Calu3 (cell line): ENCODE data around the gene FANCD2. TPM values are rescaled to one million over a fixed set of nuclear protein-coding genes. Genes with fewer than 3 reads are reported as not detected.

ENCODE experiments used
- BruUV-seq: library from RNA; stranded (reverse); fragments of 400-500 nt; replicated peaks from 2 replicates; lab custom pipeline; 2021; lab: Mats Ljungman, UMichigan
- CTCF ChIA-PET: fragments of 300-600 bp; sonication (Branson Sonifier 250); formaldehyde crosslinking; loops from one replicate; lab custom pipeline; 2022; ENCODE audit warnings: antibody characterized with exemption; lab: Charles Lee
- DNase-seq: peaks from one replicate; pipeline ENCODE4 v3.0.0; 2022
- H3K27ac Mint-ChIP-seq: one replicate; pipeline ENCODE4 v1.8.0; 2022; ENCODE audit warnings: mixed read lengths; ENCODE audit not compliant: unreplicated experiment
- H3K27me3 Mint-ChIP-seq: one replicate; pipeline ENCODE4 v1.8.0; 2022; ENCODE audit warnings: mixed read lengths; ENCODE audit not compliant: unreplicated experiment
- H3K36me3 Mint-ChIP-seq: one replicate; pipeline ENCODE4 v1.8.0; 2022; ENCODE audit warnings: mild to moderate bottlenecking, moderate library complexity, mixed read lengths; ENCODE audit not compliant: insufficient read depth, unreplicated experiment
- H3K4me1 Mint-ChIP-seq: one replicate; pipeline ENCODE4 v1.8.0; 2022; ENCODE audit warnings: mild to moderate bottlenecking, low read depth, mixed read lengths; ENCODE audit not compliant: unreplicated experiment
- H3K4me3 Mint-ChIP-seq: one replicate; pipeline ENCODE4 v1.8.0; 2022; ENCODE audit warnings: mild to moderate bottlenecking, low read depth, moderate library complexity, mixed read lengths; ENCODE audit not compliant: unreplicated experiment
- H3K9me3 Mint-ChIP-seq: one replicate; pipeline ENCODE4 v1.8.0; 2022; ENCODE audit warnings: low read depth, mixed read lengths; ENCODE audit not compliant: unreplicated experiment
- intact Hi-C: fragments of 100-400 bp; cut with micrococcal nuclease; formaldehyde crosslinking; loops from one replicate; pipeline ENCODE4 v1.10.0; 2022; ENCODE audit not compliant: unreplicated experiment
- total RNA-seq: library from RNA; stranded (reverse); gene quantifications from 2 replicates; pipeline ENCODE4 v1.2.3, GENCODE V29; 2022
- TF ChIP-seq, protein P1 (sequence below): fragments of 200-600 bp; IDR thresholded peaks from one replicate; pipeline ENCODE4 v1.8.0; 2022; ENCODE audit warnings: antibody characterized with exemption; ENCODE audit not compliant: unreplicated experiment

FANCD2 gene
- total RNA-seq, 1 experiment from 2014 or later: 40.3 TPM

DNA sequence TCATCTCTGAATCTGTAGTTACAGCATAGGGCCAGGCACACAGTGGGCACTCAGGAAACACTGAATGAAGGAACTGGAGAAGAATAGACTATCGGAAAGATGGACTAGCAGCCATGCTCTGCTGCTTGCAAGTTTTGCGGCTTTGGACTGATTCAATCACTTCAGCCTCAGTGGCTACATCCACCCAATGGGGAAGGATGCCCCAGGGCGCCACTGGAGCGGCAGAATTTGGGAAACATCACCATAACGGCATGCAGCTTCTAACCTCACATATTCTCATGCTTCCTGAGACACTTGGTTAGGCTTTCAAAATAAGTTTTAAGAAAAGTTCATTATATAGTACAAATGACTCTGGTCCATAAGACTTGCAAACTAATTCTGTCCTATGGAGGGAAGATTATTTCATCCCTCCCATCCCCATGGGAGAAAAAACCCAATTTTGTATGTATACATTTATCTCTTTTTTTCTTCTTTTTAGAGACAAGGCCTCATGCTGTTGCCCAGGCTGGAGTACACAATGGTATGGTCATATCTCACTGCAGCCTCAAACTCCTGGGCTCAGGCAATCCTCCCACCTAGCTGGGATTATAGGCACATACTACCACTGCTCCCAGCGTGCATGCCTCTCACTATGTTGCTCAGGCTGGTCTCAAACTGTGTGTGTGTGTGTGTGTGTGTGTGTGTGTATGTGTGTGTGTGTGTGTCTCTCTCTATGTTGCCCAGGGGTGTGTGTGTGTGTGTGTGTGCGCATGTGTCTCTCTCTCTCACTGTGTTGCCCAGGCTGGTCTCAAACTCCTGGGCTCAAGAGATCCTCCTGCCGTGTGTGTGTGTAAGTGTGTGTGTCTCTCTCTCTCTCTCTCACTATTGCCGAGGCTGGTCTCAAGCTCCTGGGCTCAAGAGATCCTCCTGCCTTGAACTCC is 4.1 kb upstream of the FANCD2 start:
- H3K4me1 Mint-ChIP-seq: no peaks in the 10 kb centered on the region
- CTCF ChIA-PET: interaction anchor here (0.6 to 0.7 kb wide), 2 partner anchors 12 to 419 kb away, joined by 3 to 6 read pairs; no protein-coding TSS in a partner anchor
- no peaks in the 10 kb centered on the region for H3K9me3 Mint-ChIP-seq
- TF ChIP-seq, protein P1, sequence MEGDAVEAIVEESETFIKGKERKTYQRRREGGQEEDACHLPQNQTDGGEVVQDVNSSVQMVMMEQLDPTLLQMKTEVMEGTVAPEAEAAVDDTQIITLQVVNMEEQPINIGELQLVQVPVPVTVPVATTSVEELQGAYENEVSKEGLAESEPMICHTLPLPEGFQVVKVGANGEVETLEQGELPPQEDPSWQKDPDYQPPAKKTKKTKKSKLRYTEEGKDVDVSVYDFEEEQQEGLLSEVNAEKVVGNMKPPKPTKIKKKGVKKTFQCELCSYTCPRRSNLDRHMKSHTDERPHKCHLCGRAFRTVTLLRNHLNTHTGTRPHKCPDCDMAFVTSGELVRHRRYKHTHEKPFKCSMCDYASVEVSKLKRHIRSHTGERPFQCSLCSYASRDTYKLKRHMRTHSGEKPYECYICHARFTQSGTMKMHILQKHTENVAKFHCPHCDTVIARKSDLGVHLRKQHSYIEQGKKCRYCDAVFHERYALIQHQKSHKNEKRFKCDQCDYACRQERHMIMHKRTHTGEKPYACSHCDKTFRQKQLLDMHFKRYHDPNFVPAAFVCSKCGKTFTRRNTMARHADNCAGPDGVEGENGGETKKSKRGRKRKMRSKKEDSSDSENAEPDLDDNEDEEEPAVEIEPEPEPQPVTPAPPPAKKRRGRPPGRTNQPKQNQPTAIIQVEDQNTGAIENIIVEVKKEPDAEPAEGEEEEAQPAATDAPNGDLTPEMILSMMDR: no peak
- H3K27me3 Mint-ChIP-seq: no peaks in the 10 kb centered on the region
- H3K36me3 Mint-ChIP-seq: peaks cover 26% of the 10 kb centered on the region
- DNase-seq: no peak
- H3K4me3 Mint-ChIP-seq: no peak overlapping the region
- no peak overlapping the region for H3K27ac Mint-ChIP-seq
- intact Hi-C loops: no loop called here
- BruUV-seq: no TSS peak

DNA sequence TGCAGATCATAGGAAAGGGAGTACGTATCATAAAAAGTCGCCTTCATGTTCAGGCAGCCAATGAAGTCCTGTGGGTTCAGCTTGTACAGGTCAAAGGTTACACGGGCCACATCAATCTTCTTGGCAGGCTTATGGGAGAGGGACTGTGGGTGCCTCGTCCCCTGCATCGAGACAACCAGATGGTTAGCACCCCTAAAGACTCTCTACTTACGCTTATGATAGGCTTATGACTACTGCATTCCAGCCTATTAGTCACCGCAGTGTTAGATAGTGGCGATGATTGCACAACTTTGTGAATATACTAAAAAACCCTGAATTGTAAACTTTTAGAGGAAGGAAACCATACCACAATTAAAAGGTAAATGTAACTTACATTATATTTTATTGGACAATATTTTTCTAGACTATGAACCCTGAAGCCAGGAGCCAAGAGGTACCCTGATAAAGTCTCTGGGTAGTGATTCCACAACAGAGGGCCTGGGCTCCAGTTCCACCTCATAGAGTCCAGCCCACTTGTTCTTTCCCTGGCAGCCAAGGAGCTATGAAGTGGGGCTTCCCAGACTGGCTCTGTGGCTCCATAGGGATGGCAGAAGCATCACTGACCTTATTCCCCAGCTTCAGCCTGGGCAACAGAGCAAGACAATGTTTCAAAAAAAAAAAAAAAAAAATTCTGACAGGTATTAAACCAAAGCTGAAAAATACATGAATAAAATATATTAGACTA is 2.5 kb upstream of the FANCD2 start:
- CTCF ChIA-PET: interaction anchor here (0.6 kb wide), 1 partner anchor 78 kb away, joined by 3 read pairs; no protein-coding TSS in a partner anchor
- DNase-seq: no peak
- no TSS peak for BruUV-seq
- TF ChIP-seq, protein P1: no peak
- Mint-ChIP-seq H3K27me3 (no peaks in the 10 kb centered on the region), H3K4me3 (no peak overlapping the region), H3K27ac (no peak overlapping the region), H3K9me3 (no peaks in the 10 kb centered on the region), H3K36me3 (peaks cover 26% of the 10 kb centered on the region), H3K4me1 (no peaks in the 10 kb centered on the region)
- intact Hi-C loops: no loop called here

DNA sequence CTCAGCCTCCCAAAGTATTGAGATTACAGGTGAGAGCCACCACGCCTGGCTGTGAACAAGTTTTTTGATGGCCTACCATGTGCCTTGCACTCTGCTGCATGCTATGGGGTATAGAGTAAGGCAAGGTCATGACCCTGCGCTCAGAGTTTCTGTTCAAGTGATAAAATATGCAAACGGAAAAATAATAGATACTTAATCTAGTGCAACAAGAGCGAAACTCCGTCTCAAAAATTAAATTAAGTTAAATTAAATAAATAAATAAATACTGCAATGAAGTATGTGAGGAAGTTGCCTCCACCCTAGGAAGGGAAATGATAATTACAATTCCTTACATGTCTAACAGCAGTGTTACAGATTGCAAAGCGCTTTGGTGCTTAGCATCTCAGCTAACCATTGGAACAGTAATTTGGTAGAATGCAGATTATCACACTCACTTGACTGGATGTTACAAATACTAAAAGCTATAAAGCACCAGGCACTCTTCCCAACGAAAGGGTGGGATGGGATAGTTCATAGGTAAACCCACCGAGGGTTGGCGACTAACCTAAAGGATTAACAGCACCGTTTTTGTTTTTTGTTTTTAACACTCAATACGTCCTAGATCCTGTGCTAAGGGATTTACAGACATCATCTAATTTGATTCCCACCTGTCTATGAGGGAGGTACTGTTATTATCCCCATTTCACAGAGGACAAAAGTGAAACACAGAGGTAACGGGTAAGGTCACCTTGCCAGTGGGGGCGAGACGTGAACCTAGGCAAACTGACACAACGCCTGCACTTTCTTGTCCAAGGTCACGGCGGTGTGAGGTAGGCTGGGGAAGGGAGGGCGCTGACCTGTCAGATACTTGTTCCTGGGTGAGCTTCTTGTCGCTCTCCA is 793 bp upstream of the FANCD2 start:
- no TSS peak for BruUV-seq
- Mint-ChIP-seq H3K4me3 (peak overlapping the region; percentile 82), H3K4me1 (no peaks in the 10 kb centered on the region), H3K27me3 (no peaks in the 10 kb centered on the region), H3K9me3 (no peaks in the 10 kb centered on the region), H3K36me3 (peaks cover 18% of the 10 kb centered on the region), H3K27ac (peak overlapping the region; percentile 85)
- CTCF ChIA-PET: no interaction called here
- intact Hi-C loops: no loop called here
- TF ChIP-seq, protein P1: no peak
- DNase-seq: no peak

DNA sequence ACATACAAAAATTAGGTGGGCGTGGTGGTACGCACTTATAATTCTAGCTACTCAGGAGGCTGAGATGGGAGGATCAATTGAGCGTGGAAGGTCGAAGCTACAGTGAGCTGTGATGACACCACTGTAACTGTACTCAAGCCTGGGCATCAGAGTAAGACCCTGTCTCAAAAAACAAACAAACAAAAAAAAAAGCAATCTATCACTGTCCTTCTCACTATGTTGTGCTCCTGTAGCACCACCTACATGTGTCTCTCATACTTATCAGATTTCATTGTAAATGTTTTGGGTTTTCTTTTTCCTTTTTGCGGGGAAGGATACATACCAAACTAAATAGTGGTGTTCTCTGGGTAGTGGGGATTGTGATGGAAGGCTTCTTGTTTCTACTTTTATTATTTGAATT is 14.8 kb downstream of the FANCD2 start:
- intact Hi-C loops: no loop called here
- Mint-ChIP-seq H3K4me1 (no peaks in the 10 kb centered on the region), H3K27ac (no peak overlapping the region), H3K9me3 (no peaks in the 10 kb centered on the region), H3K27me3 (no peaks in the 10 kb centered on the region), H3K4me3 (no peak overlapping the region), H3K36me3 (peaks cover 17% of the 10 kb centered on the region)
- CTCF ChIA-PET: no interaction called here
- TF ChIP-seq, protein P1: no peak
- no peak for DNase-seq
- no TSS peak for BruUV-seq
